Upper lobe of left lung (tissue), 4 donors: ENCODE data around the gene SNX30.

Experiments
- EP300 ChIP-seq, 4 donors: sonication (generic); formaldehyde crosslinking; IDR thresholded peaks; one replicate each; pipeline ENCODE4 v1.5.1; 2017; ENCODE audit warnings: antibody characterized with exemption in 4 of 4, control low read depth in 2 of 4
- TF ChIP-seq, protein P1 (sequence below), 6 experiments: fragments of 450-650 bp in 4 of 6; fragments of 200-600 bp in 2 of 6; sonication (generic) in 2 of 6; IDR thresholded peaks; one replicate each; pipeline ENCODE4 v1.5.1; 2016 to 2019; ENCODE audit warnings: antibody characterized with exemption in 6 of 6

DNA sequence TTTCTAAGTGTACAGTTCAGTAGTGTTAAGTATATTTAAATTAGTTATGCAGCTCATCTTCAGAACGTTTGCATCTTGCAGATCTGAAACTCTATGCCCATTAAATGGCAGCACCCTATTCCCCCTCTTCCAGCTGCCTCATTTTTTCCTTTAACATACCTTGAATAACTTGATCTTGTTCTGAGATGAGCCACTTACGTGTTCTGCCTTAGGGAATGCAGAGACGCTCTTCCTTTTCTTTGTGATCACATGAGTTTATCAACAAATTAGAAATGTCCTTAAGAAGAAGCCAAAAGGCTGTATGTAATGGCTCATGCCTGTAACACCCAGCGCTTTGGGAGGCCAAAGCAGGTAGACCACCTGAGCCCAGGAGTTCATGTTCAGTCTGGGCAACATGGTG lies 82.5 kb downstream of the SNX30 start:
- TF ChIP-seq, protein P1, sequence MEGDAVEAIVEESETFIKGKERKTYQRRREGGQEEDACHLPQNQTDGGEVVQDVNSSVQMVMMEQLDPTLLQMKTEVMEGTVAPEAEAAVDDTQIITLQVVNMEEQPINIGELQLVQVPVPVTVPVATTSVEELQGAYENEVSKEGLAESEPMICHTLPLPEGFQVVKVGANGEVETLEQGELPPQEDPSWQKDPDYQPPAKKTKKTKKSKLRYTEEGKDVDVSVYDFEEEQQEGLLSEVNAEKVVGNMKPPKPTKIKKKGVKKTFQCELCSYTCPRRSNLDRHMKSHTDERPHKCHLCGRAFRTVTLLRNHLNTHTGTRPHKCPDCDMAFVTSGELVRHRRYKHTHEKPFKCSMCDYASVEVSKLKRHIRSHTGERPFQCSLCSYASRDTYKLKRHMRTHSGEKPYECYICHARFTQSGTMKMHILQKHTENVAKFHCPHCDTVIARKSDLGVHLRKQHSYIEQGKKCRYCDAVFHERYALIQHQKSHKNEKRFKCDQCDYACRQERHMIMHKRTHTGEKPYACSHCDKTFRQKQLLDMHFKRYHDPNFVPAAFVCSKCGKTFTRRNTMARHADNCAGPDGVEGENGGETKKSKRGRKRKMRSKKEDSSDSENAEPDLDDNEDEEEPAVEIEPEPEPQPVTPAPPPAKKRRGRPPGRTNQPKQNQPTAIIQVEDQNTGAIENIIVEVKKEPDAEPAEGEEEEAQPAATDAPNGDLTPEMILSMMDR (IDR thresholded peaks at IDR 0.05), result no peak
- no peak for TF ChIP-seq EP300 (IDR thresholded peaks at IDR 0.05)
